ENCODE results near the gene TMEM185A. TPM values are rescaled to one million over a fixed set of nuclear protein-coding genes. Genes with fewer than 3 reads are reported as not detected.
"Not testable (repeated sequence)": the region's sequence is repeated elsewhere in the genome, so short reads cannot be mapped to it uniquely, and the experiment has no call there.

TMEM185A gene
- total RNA-seq, 3 donors from 2014 or later, result 15.7 to 24.5 (median 16.1) TPM

DNA sequence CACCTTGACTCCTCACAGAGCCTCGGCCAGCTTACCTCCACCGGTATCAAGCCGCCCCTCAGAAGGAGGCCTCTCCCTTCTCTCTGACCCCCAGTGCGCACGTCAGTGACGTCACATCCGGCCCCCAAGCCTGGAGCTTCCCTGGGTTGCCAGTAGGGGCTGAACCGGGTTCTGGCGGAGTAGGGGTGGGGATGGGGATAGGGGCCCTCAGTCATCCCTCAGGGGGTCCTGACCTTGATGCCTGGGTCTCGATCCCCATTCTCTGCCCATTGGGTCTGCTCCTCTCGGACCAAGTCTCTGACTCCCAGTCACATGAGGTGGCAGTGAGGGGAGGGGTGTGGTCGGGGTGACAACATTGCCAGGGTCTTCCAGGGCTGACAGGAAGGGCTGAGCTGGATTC lies 44.2 kb downstream of the TMEM185A start, which contains the start of gene MAGEA9B:
Gene MAGEA9B (minus strand): TSS at position 101 of the 400 bp plus-strand sequence. CDS start 4,280 bp downstream, outside the sequence.
- H3K4me1 ChIP-seq; DNase-seq (ENCODE audit: low spot score in 2 of 2); intact Hi-C loops (cut with DNase I; ENCODE audit: low total_unique reads); H3K9me3 ChIP-seq; H3K27me3 ChIP-seq; H3K36me3 ChIP-seq; H3K4me3 ChIP-seq; H3K27ac ChIP-seq: not testable (repeated sequence)

DNA sequence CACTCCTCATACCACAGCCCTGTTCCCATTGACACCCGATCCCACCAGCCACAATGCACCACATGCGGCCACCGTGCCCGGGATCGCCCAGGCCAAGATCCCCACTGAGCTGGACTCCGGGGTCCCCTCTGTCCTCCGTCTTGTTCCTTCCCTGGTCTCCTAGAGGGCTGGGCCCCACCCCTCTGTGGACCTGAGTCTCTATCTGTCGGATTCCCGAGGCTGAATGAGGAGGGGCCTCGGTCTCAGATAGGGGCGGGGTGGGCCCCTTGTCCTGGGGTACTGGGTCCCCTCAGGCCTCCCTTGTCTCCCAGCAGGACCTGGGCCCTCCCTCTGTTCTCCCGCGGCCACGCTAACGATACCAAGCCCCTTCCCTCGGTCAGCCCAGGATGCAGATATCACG lies 46.0 kb downstream of the TMEM185A start:
- intact Hi-C loops (cut with DNase I; ENCODE audit: low total_unique reads); DNase-seq (ENCODE audit: low spot score in 2 of 2); H3K27ac ChIP-seq; H3K36me3 ChIP-seq; H3K4me3 ChIP-seq; H3K4me1 ChIP-seq; H3K27me3 ChIP-seq; H3K9me3 ChIP-seq: not testable (repeated sequence)

DNA sequence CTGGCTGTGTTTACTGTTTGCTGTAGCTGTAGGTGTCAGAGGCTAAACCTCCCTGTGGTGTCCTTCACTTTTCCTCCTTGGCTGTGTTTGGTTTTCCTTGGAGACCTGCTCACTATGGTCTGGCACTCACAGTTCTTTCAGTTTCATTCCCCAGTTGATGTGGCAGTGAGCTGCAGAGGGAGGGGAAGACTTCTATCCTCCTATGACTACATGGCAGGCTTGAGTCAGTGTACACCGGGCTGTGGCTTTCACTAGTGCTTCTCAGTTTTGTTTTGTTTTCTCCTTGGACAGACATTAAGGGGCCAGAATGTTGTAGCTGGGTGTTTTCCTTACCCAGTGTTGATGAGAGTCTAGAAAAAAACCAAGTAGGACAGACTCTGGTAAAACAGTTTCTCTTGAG lies 58.1 kb downstream of the TMEM185A start:
- H3K4me1 ChIP-seq; H3K27ac ChIP-seq; H3K36me3 ChIP-seq; DNase-seq (ENCODE audit: low spot score in 2 of 2); H3K27me3 ChIP-seq; intact Hi-C loops (cut with DNase I; ENCODE audit: low total_unique reads); H3K4me3 ChIP-seq; H3K9me3 ChIP-seq: not testable (repeated sequence)

DNA sequence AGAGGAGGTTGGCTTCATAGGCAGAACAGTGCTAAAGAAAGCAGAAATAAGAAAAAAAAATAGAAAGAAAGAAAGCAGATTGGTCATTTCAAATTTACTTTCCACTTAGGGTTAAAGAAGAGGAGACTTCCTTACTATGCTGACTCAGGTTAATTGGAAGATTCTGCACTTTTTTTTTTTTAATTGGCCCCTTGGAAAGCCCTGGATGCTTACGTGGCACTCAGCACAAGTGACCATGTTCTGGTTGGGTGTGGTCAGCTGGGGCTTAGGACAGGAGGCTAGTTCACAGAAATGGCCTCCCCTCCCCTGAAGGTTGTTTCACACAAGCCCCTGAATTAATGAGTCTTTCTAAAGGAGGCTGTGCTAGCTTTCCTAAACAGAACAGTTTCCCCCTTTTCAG lies 58.8 kb downstream of the TMEM185A start:
- no peak overlapping the region for H3K4me3 ChIP-seq
- peaks cover 0 to 5% of the 10 kb centered on the region in 2 donors for H3K27me3 ChIP-seq
- intact Hi-C loops (cut with DNase I; ENCODE audit: low total_unique reads), result no loop called here
- no peak overlapping the region for H3K27ac ChIP-seq
- no peaks in the 10 kb centered on the region for H3K4me1 ChIP-seq
- TF ChIP-seq POLR2A (IDR thresholded peaks at IDR 0.05), result no peak
- TF ChIP-seq POLR2AphosphoS5 (IDR thresholded peaks at IDR 0.05), result no peak
- TF ChIP-seq, protein P1, sequence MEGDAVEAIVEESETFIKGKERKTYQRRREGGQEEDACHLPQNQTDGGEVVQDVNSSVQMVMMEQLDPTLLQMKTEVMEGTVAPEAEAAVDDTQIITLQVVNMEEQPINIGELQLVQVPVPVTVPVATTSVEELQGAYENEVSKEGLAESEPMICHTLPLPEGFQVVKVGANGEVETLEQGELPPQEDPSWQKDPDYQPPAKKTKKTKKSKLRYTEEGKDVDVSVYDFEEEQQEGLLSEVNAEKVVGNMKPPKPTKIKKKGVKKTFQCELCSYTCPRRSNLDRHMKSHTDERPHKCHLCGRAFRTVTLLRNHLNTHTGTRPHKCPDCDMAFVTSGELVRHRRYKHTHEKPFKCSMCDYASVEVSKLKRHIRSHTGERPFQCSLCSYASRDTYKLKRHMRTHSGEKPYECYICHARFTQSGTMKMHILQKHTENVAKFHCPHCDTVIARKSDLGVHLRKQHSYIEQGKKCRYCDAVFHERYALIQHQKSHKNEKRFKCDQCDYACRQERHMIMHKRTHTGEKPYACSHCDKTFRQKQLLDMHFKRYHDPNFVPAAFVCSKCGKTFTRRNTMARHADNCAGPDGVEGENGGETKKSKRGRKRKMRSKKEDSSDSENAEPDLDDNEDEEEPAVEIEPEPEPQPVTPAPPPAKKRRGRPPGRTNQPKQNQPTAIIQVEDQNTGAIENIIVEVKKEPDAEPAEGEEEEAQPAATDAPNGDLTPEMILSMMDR (IDR thresholded peaks at IDR 0.05), result no peak
- H3K9me3 ChIP-seq, result no peaks in the 10 kb centered on the region
- no peak for DNase-seq (ENCODE audit: low spot score in 2 of 2)
- no peaks in the 10 kb centered on the region for H3K36me3 ChIP-seq

DNA sequence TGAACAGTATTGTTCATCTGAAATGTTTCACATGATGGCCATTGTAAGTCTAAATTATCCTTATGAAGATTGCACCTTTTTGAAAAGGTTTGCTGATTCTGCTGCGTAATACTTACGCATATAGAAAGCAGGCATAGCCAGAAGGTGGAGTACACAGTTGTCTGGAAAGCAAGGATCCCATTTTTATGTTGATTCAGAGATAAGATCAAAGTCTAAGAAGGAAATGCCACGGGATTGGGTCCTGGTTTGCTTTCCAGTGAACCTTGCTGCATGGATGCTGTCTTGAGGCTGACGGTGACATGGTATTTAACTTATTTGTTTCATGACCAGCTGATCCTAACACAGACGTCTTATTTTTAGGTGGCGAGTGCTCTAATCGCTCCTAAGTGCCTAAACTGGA lies 59.8 kb downstream of the TMEM185A start:
- intact Hi-C loops (cut with DNase I; ENCODE audit: low total_unique reads), result no loop called here
- Histone ChIP-seq H3K27me3 (peaks cover 0 to 5% of the 10 kb centered on the region in 2 donors), H3K36me3 (no peaks in the 10 kb centered on the region), H3K9me3 (no peaks in the 10 kb centered on the region), H3K4me3 (no peak overlapping the region), H3K4me1 (no peaks in the 10 kb centered on the region), H3K27ac (no peak overlapping the region)
- TF ChIP-seq, protein P1 (IDR thresholded peaks at IDR 0.05), result no peak
- no peak for TF ChIP-seq POLR2AphosphoS5 (IDR thresholded peaks at IDR 0.05)
- TF ChIP-seq POLR2A (IDR thresholded peaks at IDR 0.05), result no peak
- DNase-seq (ENCODE audit: low spot score in 2 of 2), result no peak

DNA sequence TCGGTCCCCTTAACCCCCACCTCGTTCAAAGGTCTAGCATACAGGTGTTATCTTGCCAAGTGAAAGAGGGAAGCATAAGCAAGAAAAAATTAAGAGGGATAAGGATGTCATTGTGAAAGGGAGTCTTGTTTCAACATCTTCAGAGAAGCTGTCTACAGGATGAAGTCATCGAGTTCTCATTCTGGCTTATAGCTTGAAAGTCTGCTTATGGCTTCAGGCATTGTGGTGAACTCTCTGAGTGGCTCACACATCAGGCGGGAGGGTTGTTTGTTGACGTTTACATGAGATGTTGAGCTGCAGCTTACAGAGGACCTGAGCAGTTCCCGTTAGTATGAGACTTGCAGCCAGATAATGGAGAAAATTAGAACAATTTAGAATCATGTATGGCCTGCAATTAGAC lies 60.9 kb downstream of the TMEM185A start:
- intact Hi-C loops (cut with DNase I; ENCODE audit: low total_unique reads), result no loop called here
- Histone ChIP-seq H3K4me3 (no peak overlapping the region), H3K4me1 (no peaks in the 10 kb centered on the region)

More for the DNA sequence above, 60.9 kb downstream of the TMEM185A start:
- H3K9me3 ChIP-seq, result no peaks in the 10 kb centered on the region
- TF ChIP-seq POLR2A (IDR thresholded peaks at IDR 0.05) (no peak), POLR2AphosphoS5 (IDR thresholded peaks at IDR 0.05) (no peak)
- TF ChIP-seq, protein P1 (IDR thresholded peaks at IDR 0.05), result no peak
- H3K36me3 ChIP-seq, result no peaks in the 10 kb centered on the region
- H3K27me3 ChIP-seq, result peaks cover 0 to 6% of the 10 kb centered on the region in 2 donors
- no peak overlapping the region for H3K27ac ChIP-seq
- peak in 1 of 2 donors; percentile 20 for DNase-seq (ENCODE audit: low spot score in 2 of 2)
